MG63 (cell line): ENCODE data around the gene C12orf57. TPM values are rescaled to one million over a fixed set of nuclear protein-coding genes. Genes with fewer than 3 reads are reported as not detected.
A peak's percentile ranks its signal among the peaks of the same experiment; 100 is the strongest.

Experiments
- DNase-seq: peaks from one replicate; pipeline ENCODE4 v3.0.0-alpha.2; 2020
- H3K27me3 ChIP-seq: fragments of 250-450 bp; sonication (Bioruptor Pico); 2 replicates; pipeline ENCODE4 v1.5.1; 2020; ENCODE audit warnings: mild to moderate bottlenecking, moderate library complexity
- H3K36me3 ChIP-seq: fragments of 250-450 bp; sonication (Bioruptor Pico); 2 replicates; pipeline ENCODE4 v1.5.1; 2020; ENCODE audit warnings: mild to moderate bottlenecking, moderate library complexity
- H3K4me3 ChIP-seq: fragments of 250-450 bp; sonication (Bioruptor Pico); 2 replicates; pipeline ENCODE4 v1.5.1; 2020; ENCODE audit warnings: mild to moderate bottlenecking, moderate library complexity
- H3K9me3 ChIP-seq: fragments of 250-450 bp; sonication (Bioruptor Pico); 2 replicates; pipeline ENCODE4 v1.5.1; 2020; ENCODE audit warnings: mild to moderate bottlenecking, moderate library complexity
- total RNA-seq: library from RNA; depleted of rRNA; stranded (reverse); fragments of >200 nt; shearing (Covaris generic); gene quantifications from 2 replicates; pipeline ENCODE4 v1.2.3, GENCODE V29; 2014; ENCODE audit warnings: low replicate concordance

Gene C12orf57
- total RNA-seq, 1 experiment from 2014 or later, result 136 TPM

GRCh38 chr12:6914947-6915788, 28.7 kb upstream of the C12orf57 start:
- Histone ChIP-seq H3K9me3 (no peaks in the 10 kb centered on the region), H3K27me3 (no peaks in the 10 kb centered on the region)
- no peak for DNase-seq

DNA sequence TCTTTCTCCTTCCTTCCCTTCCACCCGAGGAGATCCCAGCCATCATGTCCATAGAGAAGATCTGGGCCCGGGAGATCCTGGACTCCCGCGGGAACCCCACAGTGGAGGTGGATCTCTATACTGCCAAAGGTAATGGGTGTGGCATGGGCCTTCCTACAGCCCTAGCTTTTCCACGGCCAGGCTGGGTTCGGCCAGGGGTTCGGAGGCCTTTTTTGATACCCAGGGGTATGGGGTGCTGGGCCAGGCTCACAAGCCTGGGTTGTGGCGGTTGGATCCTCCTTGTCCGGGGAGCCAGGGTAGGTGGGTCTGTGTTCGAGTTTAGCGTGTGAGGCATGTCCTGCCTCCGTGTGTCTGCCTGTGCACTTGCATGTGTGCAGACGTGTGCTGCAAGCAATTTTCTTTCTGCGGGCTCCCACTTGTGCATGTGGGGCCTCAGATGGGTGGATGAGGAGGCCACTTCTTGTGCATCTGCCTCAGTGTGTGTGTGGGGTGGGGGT, 28.0 kb upstream of the C12orf57 start:
- DNase-seq, result no peak
- Histone ChIP-seq H3K27me3 (no peaks in the 10 kb centered on the region), H3K4me3 (no peak overlapping the region), H3K9me3 (no peaks in the 10 kb centered on the region), H3K36me3 (peaks cover 4% of the 10 kb centered on the region; the same call in 1 of the 2 replicates)

More at GRCh38 chr12:6914947-6915788, 28.7 kb upstream of the C12orf57 start:
- Histone ChIP-seq H3K4me3 (peak overlapping the region; percentile 73), H3K36me3 (peaks cover 4% of the 10 kb centered on the region; the same call in 1 of the 2 replicates)

- Histone ChIP-seq H3K4me3 (no peak overlapping the region), H3K36me3 (peaks cover 4% of the 10 kb centered on the region; the same call in 1 of the 2 replicates), H3K9me3 (no peaks in the 10 kb centered on the region), H3K27me3 (no peaks in the 10 kb centered on the region)
- DNase-seq, result no peak
These were observed 27.2 kb upstream of the C12orf57 start for GRCh38 chr12:6916426-6917200.

DNA sequence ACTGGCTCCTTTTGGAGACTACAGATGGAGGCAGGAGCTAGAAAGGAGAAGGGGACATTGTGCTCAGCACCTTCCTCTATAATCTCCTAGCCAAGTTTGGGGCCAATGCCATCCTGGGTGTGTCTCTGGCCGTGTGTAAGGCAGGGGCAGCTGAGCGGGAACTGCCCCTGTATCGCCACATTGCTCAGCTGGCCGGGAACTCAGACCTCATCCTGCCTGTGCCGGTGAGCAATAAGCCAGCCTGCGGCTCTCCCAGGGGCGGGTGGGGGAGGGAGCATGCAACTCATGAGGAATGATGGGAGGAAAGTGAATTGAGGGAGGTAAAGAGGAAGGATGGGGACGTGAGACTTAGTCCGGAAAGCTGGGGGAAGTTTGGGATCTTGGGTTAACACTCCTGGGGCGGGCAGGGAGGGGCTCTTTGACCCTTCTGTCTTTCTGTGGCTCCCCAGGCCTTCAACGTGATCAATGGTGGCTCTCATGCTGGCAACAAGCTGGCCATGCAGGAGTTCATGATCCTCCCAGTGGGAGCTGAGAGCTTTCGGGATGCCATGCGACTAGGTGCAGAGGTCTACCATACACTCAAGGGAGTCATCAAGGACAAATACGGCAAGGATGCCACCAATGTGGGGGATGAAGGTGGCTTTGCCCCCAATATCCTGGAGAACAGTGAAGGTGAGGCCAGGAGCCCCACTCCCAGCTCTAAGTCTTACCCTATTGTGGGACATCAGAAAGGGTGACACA, 26.2 kb upstream of the C12orf57 start:
- no peaks in the 10 kb centered on the region for H3K9me3 ChIP-seq
- H3K4me3 ChIP-seq, result no peak overlapping the region
- DNase-seq, result no peak
- peaks cover 9% of the 10 kb centered on the region; the same call in 1 of the 2 replicates for H3K36me3 ChIP-seq
- H3K27me3 ChIP-seq, result no peaks in the 10 kb centered on the region

GRCh38 chr12:6919588-6919987, 24.2 kb upstream of the C12orf57 start:
- peaks cover 11% of the 10 kb centered on the region; the same call in 1 of the 2 replicates for H3K36me3 ChIP-seq

GRCh38 chr12:6921539-6921938, 22.3 kb upstream of the C12orf57 start:
- Histone ChIP-seq H3K36me3 (peaks cover 9% of the 10 kb centered on the region; the same call in 1 of the 2 replicates), H3K9me3 (no peaks in the 10 kb centered on the region), H3K4me3 (no peak overlapping the region), H3K27me3 (no peaks in the 10 kb centered on the region)
- no peak for DNase-seq

More at GRCh38 chr12:6919588-6919987, 24.2 kb upstream of the C12orf57 start:
- Histone ChIP-seq H3K4me3 (no peak overlapping the region), H3K9me3 (no peaks in the 10 kb centered on the region), H3K27me3 (no peaks in the 10 kb centered on the region)
- DNase-seq, result no peak

DNA sequence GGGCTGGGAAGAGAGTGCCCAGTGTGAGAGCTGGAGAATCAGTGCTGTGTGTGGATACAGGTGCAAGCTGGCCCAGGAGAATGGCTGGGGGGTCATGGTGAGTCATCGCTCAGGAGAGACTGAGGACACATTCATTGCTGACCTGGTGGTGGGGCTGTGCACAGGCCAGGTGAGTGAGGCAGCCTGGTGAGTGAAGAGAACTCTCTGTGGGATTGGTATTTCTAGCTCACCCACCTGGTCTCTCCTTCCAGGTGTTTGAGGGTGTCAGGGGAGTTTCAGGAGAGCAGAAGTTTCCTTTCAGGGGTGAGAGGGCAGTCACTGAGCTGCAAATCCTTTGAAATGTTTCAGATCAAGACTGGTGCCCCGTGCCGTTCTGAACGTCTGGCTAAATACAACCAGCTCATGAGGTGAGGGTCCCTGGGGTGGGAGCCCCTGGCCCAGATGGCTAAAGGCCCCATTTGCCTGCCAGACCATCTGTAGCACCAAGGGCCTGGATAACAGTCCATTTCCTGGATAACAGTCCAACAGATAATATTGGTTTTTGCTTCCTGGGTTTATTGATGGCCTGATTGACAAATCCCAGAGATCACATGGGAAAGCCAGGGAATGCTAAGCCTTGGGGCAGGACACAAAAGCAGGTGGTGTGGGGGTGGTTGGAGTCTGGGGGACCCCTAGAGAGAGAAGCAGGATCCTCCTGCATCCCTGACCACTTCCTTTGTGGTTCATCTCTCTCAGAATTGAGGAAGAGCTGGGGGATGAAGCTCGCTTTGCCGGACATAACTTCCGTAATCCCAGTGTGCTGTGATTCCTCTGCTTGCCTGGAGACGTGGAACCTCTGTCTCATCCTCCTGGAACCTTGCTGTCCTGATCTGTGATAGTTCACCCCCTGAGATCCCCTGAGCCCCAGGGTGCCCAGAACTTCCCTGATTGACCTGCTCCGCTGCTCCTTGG, 21.6 kb upstream of the C12orf57 start:
- no peak for DNase-seq
- H3K27me3 ChIP-seq, result no peaks in the 10 kb centered on the region
- peaks cover 7% of the 10 kb centered on the region; the same call in 1 of the 2 replicates for H3K36me3 ChIP-seq
- H3K4me3 ChIP-seq, result no peak overlapping the region
- H3K9me3 ChIP-seq, result no peaks in the 10 kb centered on the region

DNA sequence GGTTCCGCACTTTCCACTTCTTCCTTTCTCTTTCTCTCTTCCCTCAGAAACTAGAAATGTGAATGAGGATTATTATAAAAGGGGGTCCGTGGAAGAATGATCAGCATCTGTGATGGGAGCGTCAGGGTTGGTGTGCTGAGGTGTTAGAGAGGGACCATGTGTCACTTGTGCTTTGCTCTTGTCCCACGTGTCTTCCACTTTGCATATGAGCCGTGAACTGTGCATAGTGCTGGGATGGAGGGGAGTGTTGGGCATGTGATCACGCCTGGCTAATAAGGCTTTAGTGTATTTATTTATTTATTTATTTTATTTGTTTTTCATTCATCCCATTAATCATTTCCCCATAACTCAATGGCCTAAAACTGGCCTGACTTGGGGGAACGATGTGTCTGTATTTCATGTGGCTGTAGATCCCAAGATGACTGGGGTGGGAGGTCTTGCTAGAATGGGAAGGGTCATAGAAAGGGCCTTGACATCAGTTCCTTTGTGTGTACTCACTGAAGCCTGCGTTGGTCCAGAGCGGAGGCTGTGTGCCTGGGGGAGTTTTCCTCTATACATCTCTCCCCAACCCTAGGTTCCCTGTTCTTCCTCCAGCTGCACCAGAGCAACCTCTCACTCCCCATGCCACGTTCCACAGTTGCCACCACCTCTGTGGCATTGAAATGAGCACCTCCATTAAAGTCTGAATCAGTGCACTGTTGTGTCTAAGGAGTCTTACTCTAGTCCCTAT, 20.7 kb upstream of the C12orf57 start:
- DNase-seq, result no peak
- Histone ChIP-seq H3K4me3 (no peak overlapping the region), H3K36me3 (peaks cover 7% of the 10 kb centered on the region; the same call in 1 of the 2 replicates), H3K9me3 (no peaks in the 10 kb centered on the region), H3K27me3 (no peaks in the 10 kb centered on the region)

GRCh38 chr12:6923851-6924250, 20.0 kb upstream of the C12orf57 start:
- H3K4me3 ChIP-seq, result no peak overlapping the region
- no peak for DNase-seq
- no peaks in the 10 kb centered on the region for H3K27me3 ChIP-seq
- no peaks in the 10 kb centered on the region for H3K9me3 ChIP-seq
- peaks cover 11% of the 10 kb centered on the region for H3K36me3 ChIP-seq

- H3K9me3 ChIP-seq, result no peaks in the 10 kb centered on the region
- H3K27me3 ChIP-seq, result no peaks in the 10 kb centered on the region
- H3K36me3 ChIP-seq, result peaks cover 24% of the 10 kb centered on the region
- DNase-seq, result peak; percentile 91
- H3K4me3 ChIP-seq, result no peak overlapping the region
These were observed 18.6 kb upstream of the C12orf57 start for GRCh38 chr12:6925239-6925539.

- H3K36me3 ChIP-seq, result peaks cover 29% of the 10 kb centered on the region
- H3K27me3 ChIP-seq, result no peaks in the 10 kb centered on the region
- no peaks in the 10 kb centered on the region for H3K9me3 ChIP-seq
- DNase-seq, result peak; percentile 85
- peak overlapping the region; percentile 40 for H3K4me3 ChIP-seq
These were observed 18.1 kb upstream of the C12orf57 start for GRCh38 chr12:6925540-6926279.

- no peaks in the 10 kb centered on the region for H3K27me3 ChIP-seq
- H3K4me3 ChIP-seq, result peak within 1 kb of the TSS; percentile 84
- DNase-seq, result peak; percentile 87
- H3K36me3 ChIP-seq, result peaks cover 34% of the 10 kb centered on the region
- H3K9me3 ChIP-seq, result no peaks in the 10 kb centered on the region
These were observed 16.3 kb upstream of the C12orf57 start, which contains the start of gene ATN1 for GRCh38 chr12:6927379-6928021. Gene ATN1 (plus strand): TSS chr12:6927959. CDS start chr12:6934002, 6,043 bp downstream.

DNA sequence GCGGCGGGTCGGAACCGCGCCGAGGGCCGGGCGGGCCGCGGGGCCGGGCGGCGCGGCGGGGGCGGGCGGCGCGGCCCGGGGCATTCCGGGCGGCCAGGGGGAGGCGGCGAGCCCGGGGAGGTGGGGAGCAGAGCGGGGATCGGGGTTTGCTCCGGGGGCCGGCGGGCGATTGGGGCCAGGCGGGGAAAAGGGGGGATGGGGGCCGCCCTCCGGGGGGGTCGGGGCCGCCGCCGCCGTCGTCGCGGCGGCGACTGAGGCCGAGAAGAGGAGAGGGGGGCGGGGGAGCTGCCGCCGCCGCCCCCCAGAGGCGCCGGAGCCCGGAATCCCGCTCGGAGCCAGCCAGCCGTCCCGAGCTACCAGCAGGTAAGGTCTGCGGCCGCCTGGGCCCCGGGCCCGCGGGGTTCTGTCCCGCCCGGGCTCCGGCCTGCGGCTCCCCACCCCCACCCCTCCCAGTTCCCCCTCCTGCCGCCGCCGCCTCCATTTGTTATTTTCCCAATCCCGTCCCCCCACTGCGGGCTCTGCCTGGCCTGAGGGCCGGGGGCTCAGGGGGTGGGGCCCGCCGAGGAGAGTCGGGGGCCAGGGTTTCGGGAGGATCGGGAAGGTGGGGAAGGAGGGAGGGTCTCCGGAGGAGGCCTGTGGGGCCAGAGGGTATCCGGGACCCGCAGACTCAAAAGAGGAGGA, 15.7 kb upstream of the C12orf57 start:
- H3K4me3 ChIP-seq, result peak overlapping the region; percentile 84
- H3K9me3 ChIP-seq, result no peaks in the 10 kb centered on the region
- H3K36me3 ChIP-seq, result peaks cover 40% of the 10 kb centered on the region
- no peaks in the 10 kb centered on the region for H3K27me3 ChIP-seq
- no peak for DNase-seq
